EL (cell line): ENCODE data around the gene NELFE.
"Not testable (repeated sequence)": the region's sequence is repeated elsewhere in the genome, so short reads cannot be mapped to it uniquely, and the experiment has no call there.

Source experiments
- DNase-seq: peaks from one replicate; pipeline ENCODE4 v3.0.0-alpha.2; 2016

The NELFE gene

DNA sequence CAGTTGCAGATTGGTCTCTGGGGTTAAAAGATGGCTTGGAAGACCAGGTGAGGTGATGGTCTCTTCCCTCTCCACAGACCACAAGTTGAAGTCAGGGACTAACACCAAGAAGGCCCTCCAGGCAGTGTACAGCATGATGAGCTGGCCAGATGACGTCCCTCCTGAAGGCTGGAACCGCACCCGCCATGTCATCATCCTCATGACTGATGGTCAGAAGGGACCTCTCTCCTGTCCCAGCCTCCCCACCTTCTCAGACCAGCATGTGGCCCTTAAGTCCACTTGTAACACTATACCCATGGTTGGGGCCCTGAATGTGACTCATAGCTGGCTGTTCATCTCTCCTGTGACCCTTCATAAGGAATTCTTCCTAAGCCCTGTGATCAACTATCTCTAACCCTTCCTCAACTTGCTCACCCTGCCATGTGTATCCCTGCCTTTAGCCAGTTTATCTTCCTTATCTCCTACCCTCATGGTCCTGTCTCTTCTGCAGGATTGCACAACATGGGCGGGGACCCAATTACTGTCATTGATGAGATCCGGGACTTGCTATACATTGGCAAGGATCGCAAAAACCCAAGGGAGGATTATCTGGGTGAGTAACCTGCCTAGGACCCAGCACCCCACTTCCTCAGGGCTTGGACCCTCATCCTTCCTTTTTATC lies 9.9 kb downstream of the NELFE start:
- peak; percentile 73 for DNase-seq

GRCh38 chr6:31948306-31948705 lies 10.5 kb downstream of the NELFE start:
- no peak for DNase-seq

DNA sequence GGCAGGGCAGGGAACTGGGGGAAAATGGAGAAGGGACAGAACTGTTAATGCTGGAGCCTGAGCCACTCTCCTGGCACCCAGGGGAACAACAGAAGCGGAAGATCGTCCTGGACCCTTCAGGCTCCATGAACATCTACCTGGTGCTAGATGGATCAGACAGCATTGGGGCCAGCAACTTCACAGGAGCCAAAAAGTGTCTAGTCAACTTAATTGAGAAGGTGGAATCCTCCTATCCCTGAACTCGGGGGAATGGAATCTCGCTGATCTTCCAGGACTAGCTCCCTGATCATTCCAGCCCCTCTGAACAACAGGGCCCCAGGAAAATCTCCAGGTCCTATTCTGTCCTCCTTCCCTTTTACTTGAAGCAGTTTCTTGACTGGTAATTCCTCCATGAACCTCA lies 10.9 kb downstream of the NELFE start:
- no peak for DNase-seq

DNA sequence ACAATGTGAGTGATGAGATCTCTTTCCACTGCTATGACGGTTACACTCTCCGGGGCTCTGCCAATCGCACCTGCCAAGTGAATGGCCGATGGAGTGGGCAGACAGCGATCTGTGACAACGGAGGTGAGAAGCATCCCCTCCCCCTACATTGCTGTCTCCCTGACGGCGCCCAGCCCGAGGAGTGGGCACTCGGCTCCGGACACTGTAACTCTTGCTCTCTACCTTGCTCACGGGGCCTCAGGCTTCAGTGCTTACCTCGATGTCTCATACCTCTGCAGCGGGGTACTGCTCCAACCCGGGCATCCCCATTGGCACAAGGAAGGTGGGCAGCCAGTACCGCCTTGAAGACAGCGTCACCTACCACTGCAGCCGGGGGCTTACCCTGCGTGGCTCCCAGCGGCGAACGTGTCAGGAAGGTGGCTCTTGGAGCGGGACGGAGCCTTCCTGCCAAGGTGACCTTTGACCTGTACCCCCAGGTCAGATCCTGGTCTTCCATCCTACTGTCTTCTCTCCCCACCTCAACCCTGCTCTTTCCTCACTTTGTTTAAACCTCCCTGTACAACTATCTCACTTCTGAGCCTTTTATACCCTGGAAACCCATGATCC lies 11.6 kb downstream of the NELFE start:
- no peak for DNase-seq

GRCh38 chr6:31946370-31946885 lies 12.3 kb downstream of the NELFE start:
- no peak for DNase-seq

- DNase-seq: peak; percentile 95
Observed at GRCh38 chr6:31945507-31946369, 13.0 kb downstream of the NELFE start, which contains the start of gene CFB. Gene CFB, plus strand, starts transcription at chr6:31946095. Its CDS starts 127 bp downstream, at chr6:31946222.

DNA sequence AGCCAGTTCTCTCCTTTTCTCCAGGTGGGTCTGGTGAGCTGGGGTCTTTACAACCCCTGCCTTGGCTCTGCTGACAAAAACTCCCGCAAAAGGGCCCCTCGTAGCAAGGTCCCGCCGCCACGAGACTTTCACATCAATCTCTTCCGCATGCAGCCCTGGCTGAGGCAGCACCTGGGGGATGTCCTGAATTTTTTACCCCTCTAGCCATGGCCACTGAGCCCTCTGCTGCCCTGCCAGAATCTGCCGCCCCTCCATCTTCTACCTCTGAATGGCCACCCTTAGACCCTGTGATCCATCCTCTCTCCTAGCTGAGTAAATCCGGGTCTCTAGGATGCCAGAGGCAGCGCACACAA lies 13.6 kb downstream of the NELFE start:
- no peak for DNase-seq

- no peak for DNase-seq
Observed at GRCh38 chr6:31943742-31944141, 15.0 kb downstream of the NELFE start.

- DNase-seq: peak; percentile 54
Observed at GRCh38 chr6:31940256-31940664, 18.5 kb downstream of the NELFE start.

GRCh38 chr6:31935823-31936222 lies 22.9 kb downstream of the NELFE start:
- DNase-seq: no peak

GRCh38 chr6:31935021-31935420 lies 23.8 kb downstream of the NELFE start:
- no peak for DNase-seq

- no peak for DNase-seq
Observed at GRCh38 chr6:31933537-31933936, 25.2 kb downstream of the NELFE start.

DNA sequence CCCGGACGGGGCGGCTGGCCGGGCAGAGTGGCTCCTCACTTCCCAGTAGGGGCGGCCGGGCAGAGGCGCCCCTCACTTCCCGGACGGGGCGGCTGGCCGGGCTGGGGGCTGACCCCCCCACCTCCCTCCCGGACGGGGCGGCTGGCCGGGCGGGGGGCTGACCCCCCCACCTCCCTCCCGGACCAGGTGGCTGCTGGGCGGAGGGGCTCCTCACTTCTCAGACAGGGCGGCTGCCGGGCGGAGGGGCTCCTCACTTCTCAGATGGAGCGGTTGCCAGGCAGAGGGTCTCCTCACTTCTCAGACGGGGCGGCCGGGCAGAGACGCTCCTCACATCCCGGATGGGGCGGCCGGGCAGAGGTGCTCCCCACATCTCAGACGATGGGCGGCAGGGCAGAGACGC lies 26.6 kb downstream of the NELFE start:
- DNase-seq: not testable (repeated sequence)

GRCh38 chr6:31930962-31931361 lies 27.8 kb downstream of the NELFE start:
- DNase-seq: no peak

- no peak for DNase-seq
Observed at GRCh38 chr6:31928672-31928939, 30.2 kb downstream of the NELFE start.

GRCh38 chr6:31927863-31928671 lies 30.7 kb downstream of the NELFE start:
- DNase-seq: no peak

GRCh38 chr6:31927242-31927862 lies 31.4 kb downstream of the NELFE start, which contains the start of gene C2:
Gene C2, plus strand, starts transcription at chr6:31927717. Its CDS starts 36 bp downstream, at chr6:31927753.
- DNase-seq: no peak

- DNase-seq: no peak
Observed at GRCh38 chr6:31922942-31923341, 35.8 kb downstream of the NELFE start.

GRCh38 chr6:31920811-31921210 lies 38.0 kb downstream of the NELFE start:
- no peak for DNase-seq

DNA sequence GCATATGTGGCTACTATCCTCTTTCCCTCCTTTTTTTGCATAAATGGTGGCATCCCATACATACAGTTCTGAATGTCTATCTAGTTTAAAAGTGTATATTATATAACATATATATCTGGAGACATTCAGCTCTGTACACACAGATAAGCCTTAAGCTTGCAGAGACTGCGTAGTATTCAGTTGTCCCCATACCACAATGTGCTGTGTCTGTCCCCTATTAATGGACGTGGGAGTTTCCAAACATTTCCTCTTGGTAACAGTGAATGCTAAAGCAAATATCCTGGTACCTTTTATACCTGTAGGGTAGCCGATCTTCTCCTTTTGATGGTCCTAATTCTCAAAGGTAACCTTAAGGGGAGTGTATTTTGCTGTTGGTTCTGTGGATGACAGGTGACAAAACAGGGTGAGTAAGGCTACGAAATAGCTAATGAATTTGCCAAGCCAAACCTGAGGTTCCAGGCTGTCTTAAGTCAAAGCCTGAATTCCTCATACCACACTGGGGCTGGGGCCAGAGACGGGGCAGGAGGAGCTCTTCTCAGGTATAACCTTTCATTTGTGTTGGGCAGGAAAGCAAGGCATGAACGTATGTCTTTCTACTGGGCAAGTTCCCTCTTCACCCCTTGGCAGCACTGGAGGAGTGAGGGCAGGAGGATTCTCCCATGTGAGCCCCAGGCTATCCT lies 39.0 kb downstream of the NELFE start:
- DNase-seq: no peak

DNA sequence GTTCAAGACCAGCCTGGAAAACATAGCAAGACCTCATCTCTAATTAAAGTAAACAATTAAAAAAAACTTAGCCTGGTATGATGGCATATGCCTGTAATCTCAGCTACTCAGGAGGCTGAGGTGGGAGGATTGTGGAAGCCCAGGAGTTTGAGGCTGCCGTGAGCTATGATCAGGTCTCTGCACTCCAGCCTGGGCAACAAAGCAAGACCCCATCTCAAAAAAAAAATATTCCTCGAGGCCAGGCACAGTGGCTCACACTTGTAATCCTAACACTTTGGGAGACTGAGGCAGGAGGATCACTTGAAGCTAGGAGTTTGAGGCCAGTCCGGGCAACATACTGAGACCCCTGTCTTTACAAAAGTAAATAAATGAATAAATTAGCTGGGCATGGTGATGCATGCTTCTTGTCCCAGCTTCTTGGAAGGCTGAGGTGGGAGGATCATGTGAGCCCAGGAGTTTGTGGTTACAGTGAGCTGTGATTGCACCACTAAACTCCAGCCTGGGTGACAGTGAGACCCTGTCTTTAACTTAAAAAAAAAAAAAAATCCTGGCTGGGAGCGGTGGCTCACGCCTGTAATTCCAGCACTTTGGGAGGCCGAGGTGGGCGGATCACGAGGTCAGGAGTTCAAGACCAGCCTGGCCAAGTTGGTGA lies 40.6 kb downstream of the NELFE start:
- DNase-seq: no peak
